ENCODE data around the gene SLC36A4.
"Not testable (repeated sequence)": the region's sequence is repeated elsewhere in the genome, so short reads cannot be mapped to it uniquely, and the experiment has no call there.

SLC36A4 gene

GRCh38 chr11:93117565-93117964 is 80.2 kb downstream of the SLC36A4 start:
- DNase-seq, result no peak

- no peak for DNase-seq
These were observed 81.0 kb downstream of the SLC36A4 start for GRCh38 chr11:93116641-93117441.

- DNase-seq, result no peak
These were observed 83.5 kb downstream of the SLC36A4 start for GRCh38 chr11:93114304-93114703.

- DNase-seq, result no peak
These were observed 84.0 kb downstream of the SLC36A4 start for GRCh38 chr11:93113824-93114223.

- DNase-seq, result not testable (repeated sequence)
These were observed 86.6 kb downstream of the SLC36A4 start for GRCh38 chr11:93111147-93111546.

DNA sequence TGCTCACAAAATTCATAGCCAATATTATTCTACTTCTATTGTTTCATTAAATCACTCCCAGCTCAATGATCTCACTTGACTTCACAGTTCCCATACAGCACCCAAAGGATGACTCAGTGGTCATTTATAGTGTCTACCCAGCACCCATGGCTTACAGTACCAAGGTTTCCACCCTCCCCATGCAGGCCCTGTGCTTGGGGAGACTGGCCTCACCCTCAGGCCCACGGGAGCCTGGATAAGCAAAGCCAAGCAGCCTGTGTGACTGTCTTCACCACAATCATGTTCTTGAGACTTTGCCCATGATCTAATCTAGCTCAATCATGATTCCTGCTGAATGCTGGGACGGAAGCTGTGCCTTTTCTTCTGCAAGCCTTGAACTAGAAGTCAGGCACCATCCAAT is 97.6 kb downstream of the SLC36A4 start:
- DNase-seq, result no peak

DNA sequence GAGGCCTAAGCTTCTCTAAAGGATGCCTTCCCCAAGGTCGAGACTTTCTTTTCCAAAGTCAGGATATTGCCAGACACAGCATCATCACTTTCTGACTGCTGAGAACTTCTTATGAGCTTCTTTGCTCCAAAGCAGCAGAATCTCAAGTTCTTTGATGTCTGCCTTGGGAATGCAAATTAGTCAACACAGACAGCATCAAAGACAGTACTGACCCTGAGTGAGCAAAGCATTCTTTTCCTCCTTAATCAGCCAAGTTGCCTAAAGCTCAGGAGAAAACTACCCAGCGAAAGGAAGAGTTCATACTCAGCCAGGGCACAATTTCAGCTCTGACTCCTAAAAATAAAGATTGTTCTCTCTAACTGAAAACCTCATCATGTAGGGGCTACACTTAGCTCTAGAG is 98.0 kb downstream of the SLC36A4 start:
- no peak for DNase-seq

Data from NCI-H526 treated with DMSO at 0.1 percent for 48 hours (cell line).